Myometrial cell (primary cell): ENCODE data around the gene ERI2. TPM values are rescaled to one million over a fixed set of nuclear protein-coding genes. Genes with fewer than 3 reads are reported as not detected.

Experiments
- total RNA-seq: library from RNA; depleted of rRNA; stranded (reverse); fragments of >200 nt; gene quantifications from 2 replicates; pipeline ENCODE4 v1.2.3, GENCODE V29; 2015

The ERI2 gene
- 19.0 and 19.3 TPM in 2 replicates for total RNA-seq

DNA sequence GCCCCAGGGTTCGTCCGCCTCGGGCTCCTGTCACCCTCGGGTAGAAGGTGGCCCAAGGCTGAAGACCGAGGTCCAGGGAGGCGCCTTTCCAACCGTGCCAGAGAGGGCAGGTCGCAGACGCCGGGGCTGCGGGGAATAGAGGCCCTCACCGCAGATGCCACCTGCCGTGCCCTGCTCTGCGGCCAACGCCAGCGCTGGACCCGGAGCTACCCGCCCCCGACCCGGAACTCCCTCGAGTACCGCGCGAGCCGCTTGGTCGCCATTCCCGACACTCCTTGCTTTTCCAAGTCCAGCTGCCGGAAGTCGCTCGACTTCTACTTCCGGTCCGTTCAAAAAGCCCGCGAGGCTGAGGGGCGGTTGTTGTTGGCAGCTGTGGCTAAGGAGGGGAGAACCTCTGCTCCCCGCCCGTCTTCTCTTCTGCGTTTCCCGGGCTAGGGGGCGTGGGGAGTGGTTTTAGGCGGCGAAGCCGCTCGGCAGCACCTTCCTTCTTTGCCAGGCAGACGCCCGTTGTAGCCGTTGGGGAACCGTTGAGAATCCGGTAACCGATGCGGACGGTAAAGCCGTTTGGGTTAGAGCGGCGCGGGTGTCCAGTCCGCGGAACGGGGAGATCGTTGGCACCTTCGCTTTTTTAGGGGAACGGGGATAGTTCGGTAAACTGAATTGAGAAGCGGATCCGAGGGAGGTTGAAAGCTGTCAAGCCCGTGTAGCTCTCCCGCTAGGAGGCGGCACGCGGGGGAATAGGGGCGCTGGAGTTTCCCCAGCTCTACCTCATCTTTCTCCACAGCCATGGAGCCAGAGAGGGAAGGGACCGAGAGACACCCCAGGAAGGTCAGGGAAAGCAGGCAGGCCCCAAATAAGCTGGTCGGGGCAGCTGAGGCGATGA lies at the start of gene ERI2, which contains the start of gene REXO5:
ERI2 (minus strand) TSS at position 305 of the 883 bp plus-strand sequence; CDS start at position 263, 42 bp downstream.
REXO5 (plus strand) TSS at position 360 of the 883 bp plus-strand sequence; CDS start at position 787, 427 bp downstream.

DNA sequence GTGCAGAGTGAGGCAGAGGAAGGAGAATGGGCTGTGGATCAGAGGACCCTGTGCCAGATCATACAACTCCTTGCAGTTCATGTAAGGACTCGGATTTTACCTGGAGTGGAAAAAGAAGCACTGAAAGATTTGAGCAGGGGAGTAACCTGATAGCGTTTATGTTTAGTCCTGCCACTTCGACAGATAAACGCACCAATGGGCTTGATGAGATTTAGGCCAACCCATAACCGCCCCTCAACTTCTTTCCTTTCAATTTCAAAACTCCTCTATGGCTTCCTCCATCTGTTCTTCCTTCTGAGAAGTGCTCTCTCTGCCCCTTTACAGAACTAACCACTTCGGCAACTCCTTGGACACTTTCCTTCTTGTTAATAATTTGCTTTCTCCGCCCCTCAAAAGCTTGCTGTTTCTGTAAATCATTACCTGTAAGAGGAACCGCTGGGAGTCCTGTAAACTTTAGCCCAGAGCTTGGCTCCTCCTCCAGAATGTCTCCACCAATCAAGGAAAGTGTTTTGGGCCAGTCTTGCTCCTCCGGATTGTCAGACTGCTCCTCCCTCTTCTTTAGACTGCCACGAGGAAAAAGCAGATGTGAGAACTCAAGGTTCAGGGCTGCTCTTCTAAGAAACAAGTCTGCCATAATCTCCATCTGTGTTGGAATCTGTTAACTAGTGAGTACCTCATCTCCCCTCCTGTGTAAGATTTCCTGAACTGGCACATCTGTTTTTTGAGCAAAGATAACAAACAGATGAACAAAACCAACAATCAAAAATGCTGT lies 42.6 kb downstream of the ERI2 start, which contains the start of gene ACSM3:
ACSM3 (plus strand) TSS at position 554 of the 772 bp plus-strand sequence. CDS start 6,021 bp downstream, outside the sequence.

Other genes with a start within 250 kb of the ERI2 start
- gene ACSM2B, start 230.1 kb downstream of the ERI2 start, total RNA-seq = not detected in 2 replicates
- not detected in 2 replicates for gene ACSM1, start 108.8 kb downstream of the ERI2 start, total RNA-seq
- gene THUMPD1, start 64.7 kb downstream of the ERI2 start, total RNA-seq = 26.8 and 47.9 TPM in 2 replicates
- 0.86 and 3.2 TPM in 2 replicates for gene ACSM3, start 42.5 kb downstream of the ERI2 start, total RNA-seq
- gene REXO5, start 55 bp upstream of the ERI2 start, total RNA-seq = 4.6 and 9.2 TPM in 2 replicates
- gene DCUN1D3, start 93.9 kb upstream of the ERI2 start, total RNA-seq = 38.9 and 41.8 TPM in 2 replicates
- 75.2 and 91.3 TPM in 2 replicates for gene LYRM1, start 94.3 kb upstream of the ERI2 start, total RNA-seq